Kidney (tissue), 14 donors: ENCODE data around the gene TLE1. TPM values are rescaled to one million over a fixed set of nuclear protein-coding genes. Genes with fewer than 3 reads are reported as not detected.

ENCODE experiments used
- DNase-seq, 5 donors: peaks; one replicate each; pipeline ENCODE4 v3.0.0-alpha.2; 2013 to 2020
- FAIRE-seq: peaks from 2 replicates; lab custom pipeline; 2012; peaks lifted over from hg19 to GRCh38; lab: Jason Lieb, UNC
- H3K27ac ChIP-seq, 2 donors: one replicate each; pipeline ENCODE4 v1.7.0; 2013; ENCODE audit warnings: low read depth in 2 of 2, low read length in 2 of 2, inconsistent platforms in 1 of 2
- H3K27me3 ChIP-seq: one replicate; pipeline ENCODE4 v1.7.1; 2013; ENCODE audit warnings: low read length, inconsistent platforms; ENCODE audit not compliant: control insufficient read depth, insufficient read depth
- H3K36me3 ChIP-seq, 3 donors: one replicate each; pipeline versions ENCODE4 v1.7.0 to v1.7.1; 2013; ENCODE audit warnings: low read length in 3 of 3, control low read depth in 1 of 3, inconsistent platforms in 1 of 3; ENCODE audit not compliant: insufficient read depth in 3 of 3, control insufficient read depth in 2 of 3
- H3K4me1 ChIP-seq, 3 donors: one replicate each; pipeline versions ENCODE4 v1.7.0 to v1.7.1; 2013; ENCODE audit warnings: low read length in 3 of 3, inconsistent platforms in 1 of 3, low read depth in 1 of 3; ENCODE audit not compliant: control insufficient read depth in 2 of 3, insufficient read depth in 2 of 3
- H3K4me3 ChIP-seq, 3 donors: one replicate each; pipeline versions ENCODE4 v1.7.0 to v1.8.1; 2013; ENCODE audit warnings: low read length in 3 of 3, control low read depth in 1 of 3, inconsistent platforms in 1 of 3
- H3K9ac ChIP-seq, 3 donors: one replicate each; pipeline versions ENCODE4 v1.7.0 to v1.7.1; 2013; ENCODE audit warnings: low read length in 3 of 3, control low read depth in 1 of 3, inconsistent platforms in 1 of 3
- H3K9me3 ChIP-seq, 3 donors: one replicate each; pipeline versions ENCODE4 v1.7.0 to v1.7.1; 2013; ENCODE audit warnings: low read length in 3 of 3, control low read depth in 1 of 3, inconsistent platforms in 1 of 3; ENCODE audit not compliant: control insufficient read depth in 2 of 3, insufficient read depth in 1 of 3
- intact Hi-C: fragments of 100-400 bp; cut with DNase I; formaldehyde crosslinking; loops from one replicate; pipeline ENCODE4 v1.11.1; 2022
- polyA plus RNA-seq: library from polyadenylated mRNA; stranded (reverse); fragments of 350-450 nt; fragmentation: Illumina TruSeq; extraction: RNeasy Lipid Tissue Mini Kit (QIAGEN cat#74804); gene quantifications from one replicate; pipeline ENCODE4 v1.2.3, GENCODE V29; 2014; ENCODE audit warnings: low read depth, low replicate concordance; ENCODE audit not compliant: insufficient read depth
- total RNA-seq: library from RNA; stranded (reverse); fragmentation: NEBNext Ultra II Directional; extraction: Animal tissue kit (Norgen Biotek cat#: 25700); gene quantifications from one replicate; pipeline ENCODE4 v1.2.1, GENCODE V29; 2021
- TF ChIP-seq, protein P1 (sequence below): IDR thresholded peaks from 3 replicates; pipeline ENCODE4 v1.5.1; 2012; ENCODE audit warnings: mild to moderate bottlenecking, moderate library complexity, borderline replicate concordance; ENCODE audit not compliant: insufficient read depth; ENCODE audit errors: extremely low read depth
- donor health status: control.
- donor health status: control.
- donor health status: control.
- donor health status: control.
- donor health status: control.
- donor health status: DM: yes; HTN: yes; CAD: no.
- donor health status: Normal renal cell carcinoma (clear cell type).

TLE1 gene
- total and polyA plus RNA-seq, 2 donors from 2014 or later, result 10.8 to 52.5 TPM

DNA sequence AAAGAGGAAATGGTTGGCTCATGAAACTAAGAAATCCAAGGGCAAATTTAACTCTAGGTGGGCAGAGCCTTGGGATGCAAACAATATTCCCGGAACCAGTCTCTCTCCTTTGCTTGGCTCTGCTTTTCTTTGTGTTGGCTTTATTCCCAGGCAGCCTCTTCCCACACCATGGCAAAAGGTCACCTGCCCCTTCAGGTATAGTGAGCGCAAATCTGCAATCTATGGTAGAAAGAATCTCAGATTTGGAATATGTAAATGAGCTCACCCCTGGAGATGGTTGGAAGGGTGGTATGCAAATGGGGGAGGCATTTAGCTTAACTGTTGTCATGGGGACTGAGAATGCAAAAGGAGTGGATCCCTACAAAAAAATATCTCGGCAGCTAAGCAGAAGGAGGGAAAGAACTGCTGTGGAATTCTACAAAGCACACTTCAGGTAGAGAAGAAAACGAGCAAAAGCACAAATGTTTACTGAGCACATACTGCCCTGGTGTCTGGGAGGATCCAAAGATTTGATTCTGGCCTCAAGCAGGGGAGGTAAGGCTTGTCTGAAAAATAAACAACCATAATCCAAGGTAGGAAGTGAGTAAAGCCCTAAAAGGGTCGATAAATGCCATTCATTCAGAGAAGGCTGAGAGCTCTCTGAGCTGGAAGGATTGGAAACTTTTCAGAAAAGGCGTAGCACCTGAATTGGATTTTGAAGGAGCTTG lies 139.7 kb downstream of the TLE1 start:
- FAIRE-seq (no peak), DNase-seq (no peak)
- H3K9me3 ChIP-seq, result no peaks in the 10 kb centered on the region
- H3K9ac ChIP-seq, result no peak overlapping the region
- TF ChIP-seq, protein P1, sequence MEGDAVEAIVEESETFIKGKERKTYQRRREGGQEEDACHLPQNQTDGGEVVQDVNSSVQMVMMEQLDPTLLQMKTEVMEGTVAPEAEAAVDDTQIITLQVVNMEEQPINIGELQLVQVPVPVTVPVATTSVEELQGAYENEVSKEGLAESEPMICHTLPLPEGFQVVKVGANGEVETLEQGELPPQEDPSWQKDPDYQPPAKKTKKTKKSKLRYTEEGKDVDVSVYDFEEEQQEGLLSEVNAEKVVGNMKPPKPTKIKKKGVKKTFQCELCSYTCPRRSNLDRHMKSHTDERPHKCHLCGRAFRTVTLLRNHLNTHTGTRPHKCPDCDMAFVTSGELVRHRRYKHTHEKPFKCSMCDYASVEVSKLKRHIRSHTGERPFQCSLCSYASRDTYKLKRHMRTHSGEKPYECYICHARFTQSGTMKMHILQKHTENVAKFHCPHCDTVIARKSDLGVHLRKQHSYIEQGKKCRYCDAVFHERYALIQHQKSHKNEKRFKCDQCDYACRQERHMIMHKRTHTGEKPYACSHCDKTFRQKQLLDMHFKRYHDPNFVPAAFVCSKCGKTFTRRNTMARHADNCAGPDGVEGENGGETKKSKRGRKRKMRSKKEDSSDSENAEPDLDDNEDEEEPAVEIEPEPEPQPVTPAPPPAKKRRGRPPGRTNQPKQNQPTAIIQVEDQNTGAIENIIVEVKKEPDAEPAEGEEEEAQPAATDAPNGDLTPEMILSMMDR, result no peak
- no peaks in the 10 kb centered on the region for H3K36me3 ChIP-seq
- H3K27me3 ChIP-seq, result no peaks in the 10 kb centered on the region
- no peak overlapping the region for H3K4me3 ChIP-seq
- no peak overlapping the region for H3K27ac ChIP-seq
- intact Hi-C loops, result no loop called here
- peaks cover 0 to 3% (median 0%) of the 10 kb centered on the region in 3 donors for H3K4me1 ChIP-seq

DNA sequence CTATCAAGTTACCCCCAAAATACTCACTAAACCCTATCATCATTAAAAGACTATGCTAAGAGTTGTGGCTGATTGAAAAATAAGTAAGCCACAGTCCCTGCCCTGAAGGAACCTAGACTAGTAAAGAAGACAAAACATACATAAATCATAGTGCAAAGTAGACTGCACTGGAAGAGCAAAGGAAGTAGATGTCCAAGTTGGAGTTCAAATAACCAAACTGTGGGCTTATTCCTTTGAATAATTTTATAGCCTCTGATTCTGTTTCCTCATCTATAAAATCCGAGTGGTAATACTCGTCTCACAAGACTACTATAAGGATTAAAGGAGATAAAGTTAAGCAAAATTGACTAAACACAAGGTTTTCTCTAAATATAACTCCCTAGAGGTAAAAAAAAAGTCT lies 140.4 kb downstream of the TLE1 start:
- intact Hi-C loops, result no loop called here
- Histone ChIP-seq H3K4me3 (no peak overlapping the region), H3K4me1 (peaks cover 0 to 3% (median 0%) of the 10 kb centered on the region in 3 donors), H3K27ac (no peak overlapping the region), H3K27me3 (no peaks in the 10 kb centered on the region), H3K36me3 (no peaks in the 10 kb centered on the region), H3K9me3 (no peaks in the 10 kb centered on the region), H3K9ac (no peak overlapping the region)
- TF ChIP-seq, protein P1, result no peak
- FAIRE-seq, result no peak
- peak in 1 of 5 donors; percentile 27 for DNase-seq

DNA sequence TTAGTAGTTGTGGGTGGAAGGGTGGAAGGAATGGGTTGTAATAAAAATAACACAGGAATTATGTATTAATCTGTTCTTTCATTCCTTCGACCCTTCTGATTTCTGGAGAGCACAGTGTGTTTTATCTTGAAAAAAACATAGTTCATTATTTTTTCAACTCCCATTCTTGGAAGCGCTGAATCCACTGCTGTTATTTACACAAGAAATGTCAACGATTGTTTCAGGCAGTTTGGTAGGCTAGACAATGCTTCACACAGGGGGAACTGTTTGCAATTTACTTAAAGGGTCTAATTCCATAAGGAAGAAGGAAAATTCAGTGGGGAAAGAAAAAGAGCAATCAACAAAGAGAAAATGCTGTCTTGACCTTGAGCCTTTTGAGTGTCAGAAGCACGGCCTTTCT lies 142.9 kb downstream of the TLE1 start:
- no peak for DNase-seq
- Histone ChIP-seq H3K4me1 (no peaks in the 10 kb centered on the region), H3K9me3 (no peaks in the 10 kb centered on the region), H3K4me3 (no peak overlapping the region), H3K9ac (no peak overlapping the region), H3K27me3 (no peaks in the 10 kb centered on the region), H3K36me3 (no peaks in the 10 kb centered on the region), H3K27ac (no peak overlapping the region)
- FAIRE-seq, result no peak
- TF ChIP-seq, protein P1, result no peak
- intact Hi-C loops, result no loop called here

DNA sequence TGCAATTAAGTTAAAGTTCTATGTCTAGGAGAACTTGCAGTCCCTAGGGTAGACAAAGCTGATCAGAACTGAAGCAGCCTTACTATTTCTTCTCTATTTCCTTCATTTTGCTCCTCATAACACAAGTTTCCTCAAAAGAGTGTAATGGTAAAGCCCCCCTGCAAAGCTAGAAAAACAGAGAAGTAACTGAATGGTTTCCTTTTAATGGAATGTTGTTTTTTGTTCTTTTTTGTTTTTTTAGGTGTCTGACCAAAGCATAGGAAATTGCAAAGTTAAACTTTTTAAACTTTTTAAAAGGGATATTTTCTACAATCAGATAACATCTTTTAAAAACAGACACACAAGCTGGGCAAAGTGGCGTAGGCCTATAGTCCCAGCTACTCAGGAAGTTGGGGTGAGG lies 145.7 kb downstream of the TLE1 start:
- Histone ChIP-seq H3K36me3 (no peaks in the 10 kb centered on the region), H3K27ac (no peak overlapping the region), H3K4me1 (no peaks in the 10 kb centered on the region), H3K9ac (no peak overlapping the region), H3K9me3 (no peaks in the 10 kb centered on the region), H3K27me3 (no peaks in the 10 kb centered on the region), H3K4me3 (no peak overlapping the region)
- no peak for FAIRE-seq
- DNase-seq, result no peak
- TF ChIP-seq, protein P1, result no peak
- intact Hi-C loops, result no loop called here
